ENCODE measurements around the gene SIGLEC10. TPM values are rescaled to one million over a fixed set of nuclear protein-coding genes. Genes with fewer than 3 reads are reported as not detected.

The SIGLEC10 gene
- total and polyA plus RNA-seq, 2 experiments from 2014 or later = 0.55 TPM; not detected in 1

- no peaks in the 10 kb centered on the region for H3K9me3 ChIP-seq (ENCODE audit: low read depth)
- H3K27me3 ChIP-seq = no peaks in the 10 kb centered on the region
- no peak for DNase-seq (ENCODE audit: low read depth in 1 of 2, low spot score in 1 of 2)
- no peak overlapping the region for H3K27ac ChIP-seq
- H3K4me3 ChIP-seq = no peak overlapping the region
- no peaks in the 10 kb centered on the region for H3K36me3 ChIP-seq
- no peaks in the 10 kb centered on the region for H3K4me1 ChIP-seq (ENCODE audit: low read depth)
- no peak for TF ChIP-seq CTCF (IDR thresholded peaks at IDR 0.05; ENCODE audit: low read depth, low read length)
These were observed 24.3 kb upstream of the SIGLEC10 start for GRCh38 chr19:51441410-51442390.

GRCh38 chr19:51440846-51441409, 23.5 kb upstream of the SIGLEC10 start:
- peak in 1 of 2 donors; percentile 5 for DNase-seq (ENCODE audit: low read depth in 1 of 2, low spot score in 1 of 2)
- Histone ChIP-seq H3K9me3 (ENCODE audit: low read depth) (no peaks in the 10 kb centered on the region), H3K4me1 (ENCODE audit: low read depth) (no peaks in the 10 kb centered on the region), H3K36me3 (no peaks in the 10 kb centered on the region), H3K4me3 (no peak overlapping the region), H3K27ac (no peak overlapping the region), H3K27me3 (no peaks in the 10 kb centered on the region)
- TF ChIP-seq CTCF (IDR thresholded peaks at IDR 0.05; ENCODE audit: low read depth, low read length) = no peak

GRCh38 chr19:51440052-51440451, 22.6 kb upstream of the SIGLEC10 start:
- H3K36me3 ChIP-seq = no peaks in the 10 kb centered on the region
- no peaks in the 10 kb centered on the region for H3K27me3 ChIP-seq
- no peak for DNase-seq (ENCODE audit: low read depth in 1 of 2, low spot score in 1 of 2)
- no peaks in the 10 kb centered on the region for H3K9me3 ChIP-seq (ENCODE audit: low read depth)
- TF ChIP-seq CTCF (IDR thresholded peaks at IDR 0.05; ENCODE audit: low read depth, low read length) = no peak
- H3K4me3 ChIP-seq = no peak overlapping the region
- no peaks in the 10 kb centered on the region for H3K4me1 ChIP-seq (ENCODE audit: low read depth)
- H3K27ac ChIP-seq = no peak overlapping the region

GRCh38 chr19:51439021-51439465, 21.6 kb upstream of the SIGLEC10 start:
- peak; percentile 46 for TF ChIP-seq CTCF (IDR thresholded peaks at IDR 0.05; ENCODE audit: low read depth, low read length)
- DNase-seq (ENCODE audit: low read depth in 1 of 2, low spot score in 1 of 2) = peak; percentile 6 to 26
- no peak overlapping the region for H3K4me3 ChIP-seq
- no peak overlapping the region for H3K27ac ChIP-seq
- H3K4me1 ChIP-seq (ENCODE audit: low read depth) = no peaks in the 10 kb centered on the region
- no peaks in the 10 kb centered on the region for H3K36me3 ChIP-seq
- no peaks in the 10 kb centered on the region for H3K27me3 ChIP-seq
- no peaks in the 10 kb centered on the region for H3K9me3 ChIP-seq (ENCODE audit: low read depth)

- no peak for DNase-seq (ENCODE audit: low read depth in 1 of 2, low spot score in 1 of 2)
- no peaks in the 10 kb centered on the region for H3K36me3 ChIP-seq
These were observed 17.0 kb upstream of the SIGLEC10 start for GRCh38 chr19:51434456-51434855.

More at GRCh38 chr19:51434456-51434855, 17.0 kb upstream of the SIGLEC10 start:
- Histone ChIP-seq H3K4me1 (ENCODE audit: low read depth) (no peaks in the 10 kb centered on the region), H3K27me3 (no peaks in the 10 kb centered on the region), H3K9me3 (ENCODE audit: low read depth) (no peaks in the 10 kb centered on the region), H3K27ac (no peak overlapping the region), H3K4me3 (no peak overlapping the region)
- no peak for TF ChIP-seq CTCF (IDR thresholded peaks at IDR 0.05; ENCODE audit: low read depth, low read length)
